Upper lobe of left lung (tissue), 6 donors: ENCODE measurements around the gene EXOC6. TPM values are rescaled to one million over a fixed set of nuclear protein-coding genes. Genes with fewer than 3 reads are reported as not detected.
"Not testable (repeated sequence)": the region's sequence is repeated elsewhere in the genome, so short reads cannot be mapped to it uniquely, and the experiment has no call there.

ENCODE experiments used
- ATAC-seq, 2 donors: fragments of 200-7000 bp; cut with Tn5 transposase; one replicate each; pipeline ENCODE4 v1.9.1; 2022; ENCODE audit warnings: mild to moderate bottlenecking in 2 of 2, moderate library complexity in 2 of 2; ENCODE audit not compliant: low FRiP score in 2 of 2
- DNase-seq, 2 donors: peaks; one replicate each; pipeline ENCODE4 v3.0.0-alpha.2; 2019 to 2020
- H3K27ac ChIP-seq, 4 donors: fragments of 200-600 bp; sonication (generic); one replicate each; pipeline ENCODE4 v1.5.1; 2016 to 2019
- H3K27me3 ChIP-seq, 4 donors: fragments of 200-600 bp; sonication (generic); one replicate each; pipeline ENCODE4 v1.5.1; 2017 to 2019
- H3K36me3 ChIP-seq, 4 donors: fragments of 200-600 bp; sonication (generic); one replicate each; pipeline ENCODE4 v1.5.1; 2016 to 2019
- H3K4me1 ChIP-seq, 4 donors: fragments of 200-600 bp; sonication (generic); one replicate each; pipeline ENCODE4 v1.5.1; 2018 to 2019
- H3K4me3 ChIP-seq, 4 donors: fragments of 200-600 bp; sonication (generic); one replicate each; pipeline ENCODE4 v1.5.1; 2017 to 2019; ENCODE audit warnings: mild to moderate bottlenecking in 2 of 4, moderate library complexity in 1 of 4
- H3K9me3 ChIP-seq, 4 donors: fragments of 200-600 bp; sonication (generic); one replicate each; pipeline ENCODE4 v1.5.1; 2018 to 2019
- EP300 ChIP-seq, 4 donors: sonication (generic); formaldehyde crosslinking; IDR thresholded peaks; one replicate each; pipeline ENCODE4 v1.5.1; 2017; ENCODE audit warnings: antibody characterized with exemption in 4 of 4, control low read depth in 2 of 4
- POLR2A ChIP-seq, 4 donors: fragments of 450-650 bp; IDR thresholded peaks; one replicate each; pipeline ENCODE4 v1.5.1; 2016 to 2017; ENCODE audit warnings: antibody characterized with exemption in 4 of 4, mild to moderate bottlenecking in 2 of 4
- POLR2AphosphoS5 ChIP-seq, 2 donors: sonication (generic); formaldehyde crosslinking; IDR thresholded peaks; one replicate each; pipeline ENCODE4 v1.5.1; 2017; ENCODE audit warnings: antibody characterized with exemption in 2 of 2
- WGBS, 2 donors: methylation state at CpG; one replicate each; pipeline ENCODE4 v1.1.5; 2017 to 2018; 5-methylcytosine and 5-hydroxymethylcytosine counted together
- total RNA-seq, 6 donors: library from RNA; depleted of rRNA in 4 of 6; stranded (reverse); fragments of >200 nt in 4 of 6; gene quantifications; one replicate each; pipeline versions ENCODE4 v1.1.0 to v1.2.1, GENCODE V29; 2016 to 2021
- TF ChIP-seq, protein P1 (sequence below), 6 experiments: fragments of 450-650 bp in 4 of 6; fragments of 200-600 bp in 2 of 6; sonication (generic) in 2 of 6; IDR thresholded peaks; one replicate each; pipeline ENCODE4 v1.5.1; 2016 to 2019; ENCODE audit warnings: antibody characterized with exemption in 6 of 6
- donor health status: DM: no; HTN: no; CAD: no; lungs with moderate emphysema.
- donor health status: DM: no; HTN: yes; CAD: no; lungs with severe emphysema.

EXOC6 gene
- total RNA-seq, 6 donors from 2014 or later: 7.1 to 27.3 (median 20.1) TPM

DNA sequence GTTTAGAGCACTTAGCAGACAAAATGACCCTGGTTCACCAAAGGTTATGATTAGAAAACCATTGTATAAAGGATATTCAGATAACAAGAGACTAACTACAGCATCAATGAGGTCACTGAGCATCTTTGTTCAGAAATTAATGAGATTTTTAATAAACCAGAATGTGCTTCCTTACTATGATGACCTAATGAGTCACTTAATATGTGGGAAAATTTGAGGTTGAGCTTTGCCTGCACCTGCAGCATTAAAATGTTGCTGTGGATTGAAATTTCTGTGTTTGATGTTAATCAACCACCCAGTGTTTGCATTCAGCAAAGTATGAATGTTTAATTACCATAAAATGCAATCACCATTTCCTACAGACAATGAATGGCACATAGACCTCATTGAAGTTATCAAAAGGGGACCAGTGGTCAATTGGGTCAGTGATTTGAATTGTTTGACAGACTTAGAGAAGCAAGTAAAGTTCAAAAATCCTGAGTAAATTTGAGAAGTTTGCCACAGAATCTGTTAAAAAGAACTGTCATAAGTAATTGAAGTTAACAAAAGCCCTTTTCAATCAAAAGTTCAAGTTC is 45.8 kb downstream of the EXOC6 start:
- no peak overlapping the region for H3K27ac ChIP-seq
- H3K27me3 ChIP-seq: no peaks in the 10 kb centered on the region
- ATAC-seq (no peak), DNase-seq (no peak)
- no peaks in the 10 kb centered on the region for H3K9me3 ChIP-seq
- peaks cover 3 to 10% (median 8%) of the 10 kb centered on the region in 4 donors for H3K4me1 ChIP-seq
- peaks cover 0 to 21% (median 4%) of the 10 kb centered on the region in 4 donors for H3K36me3 ChIP-seq
- no peak overlapping the region for H3K4me3 ChIP-seq
- no peak for TF ChIP-seq POLR2AphosphoS5 (IDR thresholded peaks at IDR 0.05)
- TF ChIP-seq, protein P1, sequence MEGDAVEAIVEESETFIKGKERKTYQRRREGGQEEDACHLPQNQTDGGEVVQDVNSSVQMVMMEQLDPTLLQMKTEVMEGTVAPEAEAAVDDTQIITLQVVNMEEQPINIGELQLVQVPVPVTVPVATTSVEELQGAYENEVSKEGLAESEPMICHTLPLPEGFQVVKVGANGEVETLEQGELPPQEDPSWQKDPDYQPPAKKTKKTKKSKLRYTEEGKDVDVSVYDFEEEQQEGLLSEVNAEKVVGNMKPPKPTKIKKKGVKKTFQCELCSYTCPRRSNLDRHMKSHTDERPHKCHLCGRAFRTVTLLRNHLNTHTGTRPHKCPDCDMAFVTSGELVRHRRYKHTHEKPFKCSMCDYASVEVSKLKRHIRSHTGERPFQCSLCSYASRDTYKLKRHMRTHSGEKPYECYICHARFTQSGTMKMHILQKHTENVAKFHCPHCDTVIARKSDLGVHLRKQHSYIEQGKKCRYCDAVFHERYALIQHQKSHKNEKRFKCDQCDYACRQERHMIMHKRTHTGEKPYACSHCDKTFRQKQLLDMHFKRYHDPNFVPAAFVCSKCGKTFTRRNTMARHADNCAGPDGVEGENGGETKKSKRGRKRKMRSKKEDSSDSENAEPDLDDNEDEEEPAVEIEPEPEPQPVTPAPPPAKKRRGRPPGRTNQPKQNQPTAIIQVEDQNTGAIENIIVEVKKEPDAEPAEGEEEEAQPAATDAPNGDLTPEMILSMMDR (IDR thresholded peaks at IDR 0.05): no peak

DNA sequence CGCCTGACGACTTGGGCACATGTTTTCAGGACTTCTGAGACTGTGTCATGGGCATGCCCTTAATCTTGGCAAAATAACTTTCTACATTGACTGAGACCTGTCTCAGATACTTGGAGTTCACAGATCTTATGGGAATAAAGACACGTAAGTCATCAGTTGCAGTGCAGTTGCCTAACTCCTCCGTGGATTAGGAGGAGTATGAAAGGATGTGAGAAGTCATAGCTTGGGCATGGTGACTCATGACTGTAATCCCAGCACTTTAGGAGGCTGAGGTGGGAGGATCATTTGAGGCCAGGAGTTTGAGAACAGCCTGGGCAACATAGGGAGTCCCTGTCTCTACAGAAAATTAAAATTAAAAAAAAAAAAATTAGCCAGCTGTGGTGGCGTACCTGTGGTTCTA is 49.6 kb downstream of the EXOC6 start:
- Histone ChIP-seq H3K27ac (no peak overlapping the region), H3K9me3 (no peaks in the 10 kb centered on the region), H3K4me3 (no peak overlapping the region), H3K36me3 (peaks cover 0 to 21% (median 4%) of the 10 kb centered on the region in 4 donors), H3K4me1 (no peaks in the 10 kb centered on the region), H3K27me3 (no peaks in the 10 kb centered on the region)
- WGBS, 2 donors: 88 to 92% methylated on average over 5 of the region's 5 CpGs
- DNase-seq (no peak), ATAC-seq (no peak)
- TF ChIP-seq, protein P1 (IDR thresholded peaks at IDR 0.05): no peak
- TF ChIP-seq POLR2AphosphoS5 (IDR thresholded peaks at IDR 0.05) (no peak), POLR2A (IDR thresholded peaks at IDR 0.05) (no peak), EP300 (IDR thresholded peaks at IDR 0.05) (no peak)

DNA sequence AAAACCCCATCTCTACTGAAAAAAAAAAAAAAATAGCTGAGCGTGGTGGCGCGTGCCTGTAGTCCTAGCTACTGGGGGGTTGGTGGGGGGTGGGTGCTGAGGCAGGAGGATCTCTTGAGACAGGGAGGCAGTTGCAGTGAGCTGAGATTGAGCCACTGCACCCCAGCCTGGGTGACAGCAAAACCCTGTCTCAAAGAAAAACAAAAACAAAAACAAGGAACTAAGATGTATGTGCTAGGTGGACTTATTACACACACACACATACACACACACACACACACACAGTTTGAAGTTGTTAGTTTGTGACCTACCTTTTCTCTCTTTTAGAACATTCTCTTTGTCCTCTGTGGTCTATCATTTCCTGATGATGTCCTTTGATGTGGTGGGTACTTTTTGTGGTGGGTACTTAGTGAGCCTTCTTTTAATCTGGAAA is 53.5 kb downstream of the EXOC6 start:
- no peaks in the 10 kb centered on the region for H3K9me3 ChIP-seq
- ATAC-seq: no peak
- no peaks in the 10 kb centered on the region for H3K4me1 ChIP-seq
- no peak for TF ChIP-seq POLR2A (IDR thresholded peaks at IDR 0.05)
- TF ChIP-seq POLR2AphosphoS5 (IDR thresholded peaks at IDR 0.05): no peak
- TF ChIP-seq EP300 (IDR thresholded peaks at IDR 0.05): no peak
- TF ChIP-seq, protein P1 (IDR thresholded peaks at IDR 0.05): no peak
- H3K4me3 ChIP-seq: no peak overlapping the region
- 86 to 100% methylated on average over 3 of the region's 3 CpGs for WGBS, 2 donors
- no peak for DNase-seq
- H3K27ac ChIP-seq: no peak overlapping the region
- H3K36me3 ChIP-seq: peaks cover 0 to 18% (median 4%) of the 10 kb centered on the region in 4 donors
- no peaks in the 10 kb centered on the region for H3K27me3 ChIP-seq

DNA sequence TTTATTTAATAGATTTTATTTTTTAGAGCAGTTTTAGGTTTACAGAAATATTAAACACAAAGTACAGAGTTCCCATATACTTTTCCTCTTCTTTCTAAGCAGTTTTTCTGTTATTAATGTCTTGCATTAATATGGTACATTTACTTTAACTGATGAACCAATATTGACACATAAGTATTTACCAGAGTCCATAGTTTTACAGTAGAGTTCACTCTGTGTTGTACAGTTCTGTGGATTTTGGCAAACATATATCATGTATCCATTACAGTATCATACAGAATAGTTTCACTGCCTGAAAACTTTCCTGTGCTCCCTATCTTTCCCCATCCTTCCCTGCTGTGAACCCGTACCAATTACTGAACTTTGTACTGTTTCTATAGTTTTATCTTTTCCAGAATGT is 55.3 kb downstream of the EXOC6 start:
- ATAC-seq: no peak
- WGBS, 2 donors: 96 to 97% methylated on average over 1 of the region's 1 CpG
- Histone ChIP-seq H3K27ac (no peak overlapping the region), H3K36me3 (peaks cover 0 to 7% (median 0%) of the 10 kb centered on the region in 4 donors), H3K9me3 (no peaks in the 10 kb centered on the region), H3K4me3 (no peak overlapping the region), H3K27me3 (no peaks in the 10 kb centered on the region), H3K4me1 (no peaks in the 10 kb centered on the region)
- TF ChIP-seq EP300 (IDR thresholded peaks at IDR 0.05): no peak
- DNase-seq: no peak

DNA sequence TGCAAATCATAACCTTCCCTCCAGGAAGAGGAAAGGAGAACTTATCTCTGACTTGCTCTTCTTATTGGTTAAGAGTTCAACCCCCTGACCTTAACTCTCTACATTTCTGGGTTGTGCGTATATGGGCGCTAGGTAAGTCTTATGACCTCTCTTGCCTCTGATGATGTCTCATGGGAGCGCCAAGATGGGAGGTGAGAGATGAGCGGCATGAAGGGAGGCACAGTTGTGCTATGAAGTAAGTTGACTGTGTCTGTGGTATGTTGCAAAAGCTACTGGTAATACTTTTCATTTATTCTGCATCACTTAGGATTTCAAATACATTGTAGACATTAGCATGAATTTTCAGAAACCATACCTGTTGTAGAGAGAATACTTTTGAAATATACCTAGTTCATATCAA is 59.0 kb downstream of the EXOC6 start:
- DNase-seq (no peak), ATAC-seq (no peak)
- Histone ChIP-seq H3K9me3 (no peaks in the 10 kb centered on the region), H3K36me3 (peaks cover 0 to 15% (median 0%) of the 10 kb centered on the region in 4 donors), H3K27ac (no peak overlapping the region), H3K4me3 (no peak overlapping the region), H3K4me1 (no peaks in the 10 kb centered on the region), H3K27me3 (no peaks in the 10 kb centered on the region)
- TF ChIP-seq POLR2AphosphoS5 (IDR thresholded peaks at IDR 0.05) (no peak), EP300 (IDR thresholded peaks at IDR 0.05) (no peak), POLR2A (IDR thresholded peaks at IDR 0.05) (no peak)
- TF ChIP-seq, protein P1 (IDR thresholded peaks at IDR 0.05): no peak
- 95 to 97% methylated on average over 4 of the region's 4 CpGs for WGBS, 2 donors

DNA sequence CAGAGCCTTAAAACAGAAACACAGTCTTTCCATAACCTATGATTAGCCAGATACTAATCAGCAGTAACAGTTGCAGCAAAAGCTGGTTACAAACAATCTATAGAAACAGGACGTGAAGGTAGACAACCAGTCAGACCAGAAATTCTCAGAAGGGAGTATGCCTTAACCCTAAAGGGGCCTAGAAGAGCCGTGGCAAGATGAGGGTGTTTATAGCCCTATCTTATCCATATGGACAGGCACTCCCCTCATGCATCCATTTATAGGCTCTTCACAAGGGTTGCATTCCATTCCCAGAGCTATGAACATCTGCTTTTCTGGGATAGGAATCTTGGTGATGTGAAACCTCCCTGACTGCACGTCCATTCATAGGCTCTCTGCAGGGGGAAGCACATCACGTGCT is 64.3 kb downstream of the EXOC6 start:
- H3K4me3 ChIP-seq, H3K27me3 ChIP-seq, H3K27ac ChIP-seq, ATAC-seq, H3K9me3 ChIP-seq, DNase-seq, H3K4me1 ChIP-seq: not testable (repeated sequence)
- peaks cover 0 to 15% (median 1%) of the 10 kb centered on the region in 4 donors for H3K36me3 ChIP-seq
- WGBS, 2 donors: 61 to 87% methylated on average over 2 to 4 of the region's 4 CpGs
